Retinal pigment epithelial cell (primary cell): ENCODE results near the gene NIF3L1.

Experiments
- DNase-seq: peaks from one replicate; pipeline ENCODE4 v3.0.0-alpha.2; 2010; ENCODE audit warnings: low read depth
- H3K4me3 ChIP-seq: 2 replicates; pipeline ENCODE4 v1.5.1; 2011; ENCODE audit warnings: mild to moderate bottlenecking, low read length, control low read depth, moderate library complexity
- CTCF ChIP-seq: conservative IDR thresholded peaks from 2 replicates; pipeline ENCODE4 v1.5.1; 2011; ENCODE audit warnings: low read depth, low read length, control low read depth, inconsistent platforms

Gene NIF3L1

GRCh38 chr2:200944467-200945394 lies 55.6 kb downstream of the NIF3L1 start:
- TF ChIP-seq CTCF = no peak
- peak; percentile 71 for DNase-seq
- H3K4me3 ChIP-seq = no peak overlapping the region

DNA sequence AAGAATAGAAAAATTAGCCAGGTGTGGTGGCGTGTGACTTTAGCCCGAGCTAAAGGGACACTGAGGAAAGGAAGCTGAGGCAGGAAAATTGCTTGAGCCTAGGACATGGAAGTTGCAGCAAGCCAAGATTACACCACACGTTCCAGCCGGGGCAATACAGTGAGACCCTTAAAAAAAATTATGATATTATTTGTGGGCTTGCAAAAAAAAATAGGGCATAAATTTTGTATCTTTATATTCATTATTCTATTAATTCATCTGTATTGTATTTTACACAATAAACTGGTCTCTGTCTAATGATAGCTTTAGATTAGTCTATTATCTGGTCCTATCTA lies 56.2 kb downstream of the NIF3L1 start:
- TF ChIP-seq CTCF = no peak
- H3K4me3 ChIP-seq = no peak overlapping the region
- DNase-seq = no peak

- no peak for DNase-seq
- no peak for TF ChIP-seq CTCF
- no peak overlapping the region for H3K4me3 ChIP-seq
Measured at GRCh38 chr2:200950378-200950777, 61.2 kb downstream of the NIF3L1 start.
